Pancreas (tissue), 10 donors: ENCODE measurements around the gene ZNF784. TPM values are rescaled to one million over a fixed set of nuclear protein-coding genes. Genes with fewer than 3 reads are reported as not detected.
A peak's percentile ranks its signal among the peaks of the same experiment; 100 is the strongest.

Source experiments
- ATAC-seq, 4 donors: fragments of 200-7000 bp; cut with Tn5 transposase; one replicate each; pipeline versions ENCODE4 v1.8.0 to v1.9.1; 2020; ENCODE audit warnings: mild to moderate bottlenecking in 4 of 4, moderate library complexity in 4 of 4
- DNase-seq, 6 donors: peaks; one replicate each; pipeline ENCODE4 v3.0.0-alpha.2; 2020
- FAIRE-seq: peaks from 2 replicates; lab custom pipeline; 2012; peaks lifted over from hg19 to GRCh38; lab: Jason Lieb, UNC
- H3K27ac ChIP-seq, 4 donors: fragments of 200-600 bp; sonication (generic); 1 replicate in 3 of 4; 2 replicates in 1 of 4; pipeline versions ENCODE4 v1.5.0 to v1.8.0; 2020
- H3K27me3 ChIP-seq, 4 donors: fragments of 200-600 bp; one replicate each; pipeline ENCODE4 v1.8.0; 2021
- H3K36me3 ChIP-seq, 3 donors: fragments of 200-600 bp; sonication (generic) in 1 of 3; one replicate each; pipeline versions ENCODE4 v1.5.0 to v1.8.0; 2020 to 2021
- H3K4me1 ChIP-seq, 3 donors: fragments of 200-600 bp; one replicate each; pipeline ENCODE4 v1.8.0; 2021
- H3K4me3 ChIP-seq, 4 donors: fragments of 200-600 bp; sonication (generic) in 2 of 4; one replicate each; pipeline versions ENCODE4 v1.5.0 to v1.8.0; 2020 to 2021
- H3K9me3 ChIP-seq, 4 donors: fragments of 200-600 bp; one replicate each; pipeline ENCODE4 v1.8.0; 2021
- WGBS, 2 donors: extraction: QIAGEN DNeasy Blood & Tissue Kit; methylation state at CpG; one replicate each; pipeline ENCODE4 v1.1.7; 2013; 5-methylcytosine and 5-hydroxymethylcytosine counted together
- intact Hi-C, 3 donors: fragments of 100-400 bp; cut with DNase I; formaldehyde crosslinking; loops; one replicate each; pipeline versions ENCODE4 v1.11.1 to v1.14.2; 2022
- polyA plus RNA-seq, 2 donors: library from polyadenylated mRNA; stranded (reverse); fragments of 200-250 nt; gene quantifications; one replicate each; pipeline ENCODE4 v1.2.3, GENCODE V29; 2013
- total RNA-seq, 6 donors: library from RNA; stranded (reverse); fragmentation: NEBNext Ultra II Directional in 4 of 6; extraction: Animal tissue kit (Norgen Biotek cat#: 25700) in 4 of 6; gene quantifications; one replicate each; pipeline versions ENCODE4 v1.2.1 to v1.2.4, GENCODE V29; 2021 to 2023
- TF ChIP-seq, protein P1 (sequence below), 4 donors: fragments of 200-600 bp; sonication (generic) in 3 of 4; IDR thresholded peaks; one replicate each; pipeline versions ENCODE4 v1.5.0 to v1.8.0; 2021; ENCODE audit warnings: antibody characterized with exemption in 4 of 4
- donor health status: healthy with polysubstance abuse.
- donor health status: DM: no; HTN: no; CAD: no; lungs with moderate emphysema.
- donor health status: DM: no; HTN: no; CAD: no.
- donor health status: control.
- donor health status: control.
- donor health status: Bipolar disorder and iron deficiency.
- donor health status: DM: yes; HTN: yes; CAD: no.
- donor health status: DM: no; HTN: no; CAD: no.
- donor health status: DM: no; HTN: no; CAD: no.
- donor health status: DM: yes; HTN: yes; CAD: no.

Gene ZNF784
- total and polyA plus RNA-seq, 8 donors: 3.7 to 12.9 (median 5.1) TPM

DNA sequence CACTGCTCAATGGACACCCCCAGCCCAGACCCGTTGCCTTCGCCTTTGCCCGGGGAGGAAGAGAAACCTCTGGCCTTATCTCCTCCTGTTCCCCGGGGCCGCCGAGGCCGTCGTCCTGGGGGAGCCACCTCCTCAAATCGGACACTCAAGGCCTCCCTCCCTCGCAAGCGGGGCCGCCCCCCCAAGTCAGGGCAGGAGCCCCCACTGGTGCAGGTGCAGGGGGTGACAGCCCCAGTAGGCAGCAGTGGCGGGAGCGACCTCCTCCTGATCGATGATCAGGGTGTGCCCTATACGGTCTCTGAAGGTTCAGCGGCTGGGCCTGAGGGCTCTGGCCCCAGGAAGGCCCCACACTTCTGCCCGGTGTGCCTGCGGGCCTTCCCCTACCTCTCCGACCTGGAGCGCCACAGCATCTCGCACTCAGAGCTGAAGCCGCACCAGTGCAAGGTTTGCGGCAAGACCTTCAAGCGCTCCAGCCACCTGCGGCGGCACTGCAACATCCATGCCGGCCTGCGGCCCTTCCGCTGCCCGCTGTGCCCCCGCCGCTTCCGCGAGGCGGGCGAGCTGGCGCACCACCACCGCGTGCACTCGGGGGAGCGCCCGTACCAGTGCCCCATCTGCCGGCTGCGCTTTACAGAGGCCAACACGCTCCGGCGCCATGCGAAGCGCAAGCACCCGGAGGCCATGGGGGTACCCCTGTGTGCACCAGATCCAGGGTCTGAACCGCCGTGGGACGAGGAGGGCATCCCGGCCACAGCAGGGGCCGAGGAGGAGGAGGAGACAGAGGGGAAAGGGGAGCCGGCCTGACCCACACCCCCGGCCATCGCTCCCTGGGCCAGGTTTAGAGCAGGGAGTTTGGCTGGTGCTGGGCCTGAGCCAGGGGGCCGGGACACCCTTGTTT, 22.0 kb downstream of the ZNF784 start:
- Histone ChIP-seq H3K27me3 (no peaks in the 10 kb centered on the region), H3K9me3 (no peaks in the 10 kb centered on the region), H3K27ac (no peak overlapping the region), H3K4me1 (peaks cover 0 to 20% (median 0%) of the 10 kb centered on the region in 3 donors), H3K4me3 (no peak overlapping the region), H3K36me3 (no peaks in the 10 kb centered on the region)
- 93% methylated on average over 60 of the region's 60 CpGs for WGBS, 2 donors
- peak in 5 of 6 donors; percentile 39 to 83 (median 60) for DNase-seq
- ATAC-seq: no peak
- intact Hi-C loops: no loop called here
- FAIRE-seq: no peak
- TF ChIP-seq, protein P1, sequence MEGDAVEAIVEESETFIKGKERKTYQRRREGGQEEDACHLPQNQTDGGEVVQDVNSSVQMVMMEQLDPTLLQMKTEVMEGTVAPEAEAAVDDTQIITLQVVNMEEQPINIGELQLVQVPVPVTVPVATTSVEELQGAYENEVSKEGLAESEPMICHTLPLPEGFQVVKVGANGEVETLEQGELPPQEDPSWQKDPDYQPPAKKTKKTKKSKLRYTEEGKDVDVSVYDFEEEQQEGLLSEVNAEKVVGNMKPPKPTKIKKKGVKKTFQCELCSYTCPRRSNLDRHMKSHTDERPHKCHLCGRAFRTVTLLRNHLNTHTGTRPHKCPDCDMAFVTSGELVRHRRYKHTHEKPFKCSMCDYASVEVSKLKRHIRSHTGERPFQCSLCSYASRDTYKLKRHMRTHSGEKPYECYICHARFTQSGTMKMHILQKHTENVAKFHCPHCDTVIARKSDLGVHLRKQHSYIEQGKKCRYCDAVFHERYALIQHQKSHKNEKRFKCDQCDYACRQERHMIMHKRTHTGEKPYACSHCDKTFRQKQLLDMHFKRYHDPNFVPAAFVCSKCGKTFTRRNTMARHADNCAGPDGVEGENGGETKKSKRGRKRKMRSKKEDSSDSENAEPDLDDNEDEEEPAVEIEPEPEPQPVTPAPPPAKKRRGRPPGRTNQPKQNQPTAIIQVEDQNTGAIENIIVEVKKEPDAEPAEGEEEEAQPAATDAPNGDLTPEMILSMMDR (IDR thresholded peaks at IDR 0.05): no peak

DNA sequence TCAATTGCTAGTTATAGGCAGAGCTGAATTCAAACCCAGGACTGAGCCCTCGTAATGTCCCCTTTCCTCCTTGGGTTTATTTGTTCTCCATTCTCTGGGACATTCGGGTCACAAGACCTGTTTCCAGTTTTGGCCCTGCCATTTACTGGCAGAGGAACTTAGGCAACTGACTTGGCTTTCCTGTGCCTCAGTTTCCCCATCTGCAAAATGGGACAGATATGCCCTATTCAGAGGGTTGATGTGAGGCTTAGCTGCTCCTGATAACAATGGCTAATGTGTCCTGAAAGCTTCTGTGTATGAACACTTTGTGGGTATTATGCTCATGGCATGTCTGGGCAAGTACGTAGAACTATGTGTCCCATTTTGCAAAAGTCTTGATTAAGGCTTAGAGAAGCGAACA, 23.3 kb downstream of the ZNF784 start:
- ATAC-seq (no peak), FAIRE-seq (no peak), DNase-seq (no peak)
- Histone ChIP-seq H3K27me3 (no peaks in the 10 kb centered on the region), H3K36me3 (peaks cover 0 to 6% (median 0%) of the 10 kb centered on the region in 3 donors), H3K9me3 (no peaks in the 10 kb centered on the region), H3K4me3 (peak overlapping the region; percentile 62 to 86 (median 78)), H3K4me1 (peaks cover 0 to 13% (median 0%) of the 10 kb centered on the region in 3 donors), H3K27ac (peak overlapping the region; percentile 83 to 98 (median 97))
- 32 to 49% methylated on average over 4 of the region's 4 CpGs for WGBS, 2 donors
- intact Hi-C loops: no loop called here
- TF ChIP-seq, protein P1 (IDR thresholded peaks at IDR 0.05): no peak

DNA sequence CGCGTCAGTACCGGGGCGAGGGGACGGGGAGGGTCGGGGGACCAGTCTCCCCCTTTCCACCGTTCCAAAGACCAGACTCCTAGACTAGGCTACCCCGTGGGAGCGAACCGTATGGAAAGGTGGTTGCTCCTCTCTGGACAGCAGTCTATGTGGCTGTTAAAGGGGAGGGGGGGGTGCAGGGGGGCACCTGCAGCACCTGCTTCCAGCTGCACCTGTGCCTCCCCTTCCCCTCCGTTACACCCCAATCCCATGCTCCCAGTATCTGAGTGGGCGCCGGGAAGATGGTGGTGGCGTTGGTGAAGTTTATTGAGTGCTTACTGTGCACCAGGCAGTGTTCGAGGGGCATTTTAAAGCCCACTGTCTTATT, 23.7 kb downstream of the ZNF784 start:
- peak overlapping the region; percentile 83 to 98 (median 97) for H3K27ac ChIP-seq
- no peak for FAIRE-seq

DNA sequence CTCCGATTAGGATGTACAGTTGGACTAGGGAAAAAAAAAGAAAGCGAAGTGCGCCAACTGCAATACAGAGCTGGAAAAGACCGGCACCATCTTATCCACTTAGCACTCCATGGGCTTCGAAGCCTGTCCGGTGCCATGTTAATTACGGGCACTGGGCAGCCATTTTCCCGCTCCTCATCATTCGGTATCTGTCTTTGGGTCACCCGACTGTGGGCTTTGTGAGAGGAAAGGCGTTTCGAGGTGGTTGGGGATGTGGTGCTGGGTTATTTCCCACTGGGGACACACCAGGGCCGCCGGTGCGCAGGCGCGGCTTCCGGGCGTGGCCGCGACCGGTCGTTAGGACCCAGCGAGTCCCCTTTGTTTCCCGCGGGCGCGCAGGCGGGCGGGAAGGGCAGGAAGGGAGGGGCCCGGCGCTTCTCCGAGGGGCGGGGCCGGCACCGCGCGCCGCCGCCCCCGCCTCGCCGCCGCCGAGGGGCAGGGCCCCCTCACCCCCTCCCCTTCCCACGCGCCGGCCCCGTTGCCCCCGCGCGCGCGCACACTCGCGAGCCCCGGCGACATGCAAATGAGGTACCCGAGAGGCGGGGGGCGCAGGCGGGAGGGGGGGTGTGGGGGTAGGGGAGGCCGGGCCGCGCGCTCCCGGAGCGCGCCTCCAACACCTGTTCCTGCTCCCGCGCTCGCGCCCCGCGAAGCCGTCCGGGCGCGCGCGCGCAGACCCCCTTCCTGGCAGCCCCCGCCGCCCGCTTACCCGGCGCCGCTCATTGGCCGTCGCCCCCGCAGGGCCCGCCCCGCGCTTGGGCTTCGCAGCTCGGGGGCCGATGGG, 24.3 kb downstream of the ZNF784 start, which contains the start of gene ZNF524:
Gene ZNF524, plus strand, starts transcription at position 447 of the 820 bp plus-strand sequence. CDS start 1,825 bp downstream, outside the sequence.
- ATAC-seq: peak; percentile 66 to 75 (median 70)
- intact Hi-C loops: no loop called here
- Histone ChIP-seq H3K36me3 (peaks cover 0 to 15% (median 3%) of the 10 kb centered on the region in 3 donors), H3K9me3 (no peaks in the 10 kb centered on the region), H3K27me3 (no peaks in the 10 kb centered on the region), H3K27ac (peak within 1 kb of the TSS; percentile 83 to 98 (median 97)), H3K4me3 (peak within 1 kb of the TSS; percentile 62 to 86 (median 78)), H3K4me1 (peaks cover 0 to 13% (median 0%) of the 10 kb centered on the region in 3 donors)
- 0 to 1% methylated on average over 48 to 93 of the region's 97 CpGs for WGBS, 2 donors
- DNase-seq: peak; percentile 85 to 94 (median 88)
- TF ChIP-seq, protein P1 (IDR thresholded peaks at IDR 0.05): no peak
- FAIRE-seq: no peak

More for the DNA sequence above, 23.7 kb downstream of the ZNF784 start:
- TF ChIP-seq, protein P1 (IDR thresholded peaks at IDR 0.05): no peak
- Histone ChIP-seq H3K36me3 (peaks cover 0 to 11% (median under 1%) of the 10 kb centered on the region in 3 donors), H3K4me3 (peak overlapping the region; percentile 62 to 86 (median 78)), H3K4me1 (peaks cover 0 to 13% (median 0%) of the 10 kb centered on the region in 3 donors), H3K27me3 (no peaks in the 10 kb centered on the region), H3K9me3 (no peaks in the 10 kb centered on the region)
- WGBS, 2 donors: 3 to 7% methylated on average over 10 to 15 of the region's 15 CpGs
- no peak for DNase-seq
- no peak for ATAC-seq
- intact Hi-C loops: no loop called here
